GM19467 (cell line): ENCODE data around the gene SPECC1L.
"Not testable (repeated sequence)": the region's sequence is repeated elsewhere in the genome, so short reads cannot be mapped to it uniquely, and the experiment has no call there.

Experiments
- ATAC-seq: cut with Tn5 transposase; IDR thresholded peaks from one replicate; pipeline ENCODE4 v1.9.1; 2021; ENCODE audit warnings: mild to moderate bottlenecking, moderate library complexity; ENCODE audit not compliant: unreplicated experiment

Gene SPECC1L, protein sequence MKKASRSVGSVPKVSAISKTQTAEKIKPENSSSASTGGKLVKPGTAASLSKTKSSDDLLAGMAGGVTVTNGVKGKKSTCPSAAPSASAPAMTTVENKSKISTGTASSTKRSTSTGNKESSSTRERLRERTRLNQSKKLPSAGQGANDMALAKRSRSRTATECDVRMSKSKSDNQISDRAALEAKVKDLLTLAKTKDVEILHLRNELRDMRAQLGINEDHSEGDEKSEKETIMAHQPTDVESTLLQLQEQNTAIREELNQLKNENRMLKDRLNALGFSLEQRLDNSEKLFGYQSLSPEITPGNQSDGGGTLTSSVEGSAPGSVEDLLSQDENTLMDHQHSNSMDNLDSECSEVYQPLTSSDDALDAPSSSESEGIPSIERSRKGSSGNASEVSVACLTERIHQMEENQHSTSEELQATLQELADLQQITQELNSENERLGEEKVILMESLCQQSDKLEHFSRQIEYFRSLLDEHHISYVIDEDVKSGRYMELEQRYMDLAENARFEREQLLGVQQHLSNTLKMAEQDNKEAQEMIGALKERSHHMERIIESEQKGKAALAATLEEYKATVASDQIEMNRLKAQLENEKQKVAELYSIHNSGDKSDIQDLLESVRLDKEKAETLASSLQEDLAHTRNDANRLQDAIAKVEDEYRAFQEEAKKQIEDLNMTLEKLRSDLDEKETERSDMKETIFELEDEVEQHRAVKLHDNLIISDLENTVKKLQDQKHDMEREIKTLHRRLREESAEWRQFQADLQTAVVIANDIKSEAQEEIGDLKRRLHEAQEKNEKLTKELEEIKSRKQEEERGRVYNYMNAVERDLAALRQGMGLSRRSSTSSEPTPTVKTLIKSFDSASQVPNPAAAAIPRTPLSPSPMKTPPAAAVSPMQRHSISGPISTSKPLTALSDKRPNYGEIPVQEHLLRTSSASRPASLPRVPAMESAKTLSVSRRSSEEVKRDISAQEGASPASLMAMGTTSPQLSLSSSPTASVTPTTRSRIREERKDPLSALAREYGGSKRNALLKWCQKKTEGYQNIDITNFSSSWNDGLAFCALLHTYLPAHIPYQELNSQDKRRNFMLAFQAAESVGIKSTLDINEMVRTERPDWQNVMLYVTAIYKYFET

DNA sequence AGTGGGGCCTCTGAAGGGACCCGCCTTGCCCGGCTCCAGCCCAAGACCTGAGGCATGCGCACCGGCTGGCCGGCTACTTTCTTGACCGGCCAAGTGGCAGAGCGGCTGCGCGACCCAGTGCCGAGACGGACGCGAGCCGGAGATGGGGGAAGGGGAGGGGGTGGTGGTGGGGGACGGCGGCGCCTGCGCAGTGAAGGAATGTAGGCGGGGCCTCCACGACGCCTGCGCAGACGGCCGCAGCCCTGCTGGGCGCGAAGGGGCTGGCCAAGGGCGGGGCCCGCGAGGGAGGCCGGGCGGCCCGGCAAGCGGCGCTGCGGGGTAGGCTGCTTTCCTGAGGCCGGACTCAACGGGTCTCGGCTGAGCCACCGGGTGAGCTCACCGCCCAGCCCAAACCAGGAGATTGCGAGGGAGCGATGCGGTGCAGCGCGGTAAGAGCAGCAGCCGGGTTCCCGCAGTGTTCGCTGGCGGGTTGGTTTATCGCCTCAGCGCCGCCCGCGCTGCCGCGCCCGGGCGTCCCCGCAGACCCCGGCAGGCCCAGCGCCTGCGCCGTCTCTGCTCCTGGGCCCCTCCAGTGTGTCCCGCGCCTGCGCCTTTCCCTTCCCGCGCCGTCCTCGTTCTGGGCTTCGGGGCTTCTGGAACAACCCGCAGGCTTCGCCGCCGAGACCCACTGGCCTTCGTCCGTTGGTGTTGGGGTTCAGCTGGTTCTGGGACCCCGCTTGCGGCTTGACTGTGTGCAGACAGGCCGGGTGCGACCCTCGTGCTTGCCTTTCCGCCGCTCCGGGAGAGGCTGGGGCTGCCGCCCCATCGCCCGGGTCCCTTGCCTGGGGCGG is at the start of gene SPECC1L:
Gene SPECC1L, plus strand, starts transcription at position 276 of the 830 bp plus-strand sequence. CDS start 31,401 bp downstream, outside the sequence.
- peak; percentile 78 for ATAC-seq

DNA sequence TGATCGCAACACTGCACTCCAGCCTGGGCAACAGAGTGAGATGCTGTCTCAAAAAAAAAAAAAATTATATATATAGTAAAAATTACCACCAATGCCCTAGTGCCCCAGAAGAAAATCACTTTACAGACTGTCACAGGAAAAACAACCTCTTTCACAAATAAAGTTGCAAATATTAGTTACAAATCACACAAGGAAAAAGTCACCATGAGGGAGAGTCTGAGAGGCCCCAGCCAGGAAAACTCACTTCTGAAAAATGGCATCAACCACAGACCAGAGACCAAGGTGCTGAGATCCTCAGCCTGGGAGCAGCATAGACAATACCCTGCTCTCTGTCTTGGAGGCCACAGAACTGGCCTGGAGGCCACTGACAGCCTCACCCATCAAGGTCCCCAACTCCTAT is 46.2 kb upstream of the SPECC1L start:
- ATAC-seq, result no peak

DNA sequence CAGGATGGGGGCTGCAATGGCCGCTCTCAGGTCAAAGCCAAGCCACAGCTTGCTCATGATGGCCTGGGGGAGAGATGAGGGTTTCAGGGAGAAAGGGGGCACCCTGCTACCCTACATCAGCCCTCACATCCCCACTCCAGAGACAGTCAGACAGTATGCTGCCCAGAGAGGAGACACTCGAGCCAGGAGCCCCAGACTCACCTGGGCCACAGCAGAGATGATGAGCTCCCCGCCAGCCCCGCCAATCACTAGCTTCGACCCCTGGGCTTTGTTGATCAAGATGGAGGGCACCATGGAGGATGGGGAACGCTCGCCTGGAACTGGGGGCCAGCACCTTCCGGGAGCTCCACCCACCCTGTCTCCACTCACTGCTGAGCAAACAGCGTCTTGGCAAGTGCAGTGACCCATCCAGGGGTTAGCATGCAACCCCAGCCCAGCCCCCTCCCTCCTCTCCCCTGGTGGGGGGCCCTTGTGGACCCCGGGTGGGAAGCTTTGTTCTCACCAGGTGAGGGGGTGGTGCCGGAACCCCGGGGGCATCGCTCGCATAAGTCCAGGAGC is 45.5 kb upstream of the SPECC1L start:
- ATAC-seq, result no peak

DNA sequence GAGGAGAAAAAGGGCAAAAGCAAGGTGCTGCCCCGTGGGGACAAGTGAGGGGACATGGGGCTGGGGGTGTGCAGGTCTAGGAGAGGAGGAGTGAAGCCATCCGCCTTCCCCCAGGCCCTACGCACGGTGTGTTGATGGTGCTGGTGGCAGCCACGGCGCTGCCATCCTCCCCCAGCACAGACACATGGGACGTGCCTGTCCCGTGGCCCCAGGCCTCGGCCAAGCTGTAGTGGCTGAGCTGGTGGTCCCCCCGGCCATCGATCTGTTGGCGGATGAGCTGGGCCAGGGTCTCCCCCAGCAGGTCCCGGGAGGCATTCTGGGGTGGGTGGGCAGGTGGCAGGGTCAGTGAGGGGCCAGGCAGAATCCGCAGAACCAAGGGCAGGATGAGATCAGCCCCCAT is 44.7 kb upstream of the SPECC1L start:
- no peak for ATAC-seq

DNA sequence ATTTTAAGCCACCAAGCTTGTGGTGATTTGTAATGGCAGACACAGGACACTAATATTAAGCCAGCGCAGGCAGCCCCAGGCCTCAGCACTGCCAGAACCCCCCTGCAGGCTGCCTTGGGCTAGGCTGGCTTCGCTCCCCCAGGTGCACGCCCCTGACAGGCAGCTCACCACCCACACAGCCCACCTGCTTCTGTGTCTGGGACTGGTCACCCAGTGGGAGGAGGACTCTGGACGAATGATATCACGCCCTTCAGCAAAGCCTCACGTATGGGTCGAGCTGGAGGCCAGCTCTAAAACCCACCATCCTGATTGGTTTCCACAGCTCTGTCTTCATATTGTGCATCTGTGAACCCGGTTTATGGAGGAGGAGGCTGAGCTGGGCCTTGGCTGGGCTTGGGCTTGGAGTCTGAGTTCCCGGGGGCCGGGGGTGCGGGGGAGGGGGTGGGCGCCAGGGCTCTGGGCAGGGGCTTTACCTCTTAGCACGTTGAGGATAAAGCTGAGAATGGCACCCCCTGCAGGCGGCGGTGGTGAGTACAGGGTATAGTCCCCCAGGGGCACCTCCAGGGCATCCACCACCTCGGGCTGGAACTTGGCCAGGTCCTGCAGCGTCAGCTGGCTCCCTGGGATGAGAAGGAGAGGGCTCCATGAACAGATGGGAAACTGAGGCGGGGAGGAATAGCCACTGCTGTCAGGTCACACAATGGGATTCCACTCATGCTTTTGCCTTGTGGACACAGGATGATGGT is 39.5 kb upstream of the SPECC1L start:
- ATAC-seq, result no peak

DNA sequence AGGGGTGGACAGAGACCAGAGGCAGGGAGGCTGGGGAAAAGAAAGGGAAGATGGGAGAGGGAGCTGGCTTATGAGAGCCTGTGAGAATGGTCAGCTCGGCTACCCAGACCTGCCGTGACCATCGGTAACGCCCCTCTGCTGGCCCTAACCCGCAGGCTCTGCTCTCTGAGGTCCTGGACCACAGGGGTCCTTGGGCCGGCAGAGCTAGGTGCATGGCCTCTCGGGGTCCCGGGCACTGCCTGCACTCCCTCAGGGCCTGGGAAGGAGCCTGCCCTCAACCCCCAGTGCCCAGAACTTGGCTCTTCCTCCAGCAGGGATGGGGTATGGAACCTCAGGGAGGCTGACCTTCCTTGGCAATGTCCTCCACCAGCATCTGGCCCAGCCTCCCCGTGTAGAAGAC is 38.9 kb upstream of the SPECC1L start:
- ATAC-seq, result no peak

DNA sequence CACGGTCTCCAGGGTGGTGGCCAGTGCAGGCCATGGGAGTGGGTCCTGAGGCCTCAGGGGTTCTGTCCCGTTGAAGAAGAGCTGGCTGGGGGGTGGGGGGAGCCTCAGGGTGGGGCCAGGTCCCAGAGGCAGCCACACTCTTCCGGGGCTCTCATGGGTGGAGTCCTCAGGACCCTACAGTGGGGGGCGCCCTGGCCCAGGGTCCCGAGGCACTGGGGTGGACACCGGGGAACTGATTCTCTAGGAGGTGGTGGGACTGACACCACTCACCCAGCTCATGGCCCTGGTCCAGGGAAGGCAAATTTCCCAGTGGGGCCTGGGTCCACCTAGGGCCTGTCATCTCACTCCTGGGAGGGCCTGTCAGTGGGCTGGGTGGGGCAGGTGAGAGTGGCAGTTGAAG is 38.5 kb upstream of the SPECC1L start:
- ATAC-seq, result no peak

DNA sequence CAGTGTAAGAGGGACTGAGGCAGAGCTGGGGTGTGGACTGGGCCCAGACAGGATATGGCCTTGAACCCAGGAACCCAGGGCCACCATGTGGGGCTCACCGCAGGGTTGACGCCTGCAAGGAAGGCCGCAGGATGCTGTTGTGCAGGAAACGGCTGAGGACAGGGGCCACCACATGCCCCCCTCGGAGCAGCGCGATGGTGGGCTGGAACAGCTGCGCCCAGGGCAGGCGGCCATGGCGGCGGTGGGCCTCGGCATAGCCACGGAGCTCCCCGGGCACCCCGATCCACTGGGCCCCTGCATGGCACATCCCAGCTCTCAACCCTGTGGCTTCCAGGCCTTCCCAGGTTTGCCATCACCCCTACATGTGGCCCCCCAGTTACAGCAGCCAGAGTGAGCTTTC is 37.9 kb upstream of the SPECC1L start:
- ATAC-seq, result no peak

DNA sequence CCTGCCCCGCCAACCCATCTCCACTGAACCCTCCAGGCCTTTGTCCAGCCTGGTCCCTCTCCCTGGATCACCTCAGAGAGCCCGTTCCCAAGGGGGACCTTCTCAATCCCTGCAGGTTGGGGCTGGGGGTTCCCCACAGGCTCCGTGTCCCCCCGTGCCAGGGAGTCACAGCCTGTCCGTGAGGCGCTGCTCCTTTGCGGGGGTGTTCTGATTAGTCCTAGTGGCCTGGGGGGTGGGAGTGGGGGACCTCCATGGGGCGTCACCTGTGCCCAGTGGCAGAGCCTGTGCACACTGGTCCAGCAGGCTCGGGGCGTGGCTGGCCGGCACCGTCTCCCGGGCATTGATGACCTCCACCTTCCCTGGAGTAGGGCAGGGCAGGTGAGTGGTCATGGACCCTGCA is 37.4 kb upstream of the SPECC1L start:
- no peak for ATAC-seq

DNA sequence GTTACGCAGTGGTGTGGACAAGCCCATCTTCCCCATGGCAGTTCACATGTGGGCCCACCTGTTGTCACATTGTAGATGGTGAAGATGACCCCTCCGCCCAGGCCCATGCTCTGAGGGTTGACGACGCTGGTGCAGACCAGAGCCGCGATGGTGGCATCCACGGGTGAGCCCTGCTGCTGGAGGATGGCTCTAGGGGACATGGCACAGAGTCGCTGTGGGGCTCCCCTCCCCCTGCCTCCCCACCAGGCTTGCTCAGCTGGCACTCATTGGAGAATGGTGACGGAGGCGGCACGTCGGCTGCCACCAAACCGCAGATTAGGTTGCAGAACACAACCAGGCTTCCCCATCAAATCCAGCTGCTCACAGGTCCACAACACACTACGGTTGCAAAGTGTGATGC is 36.8 kb upstream of the SPECC1L start:
- no peak for ATAC-seq

DNA sequence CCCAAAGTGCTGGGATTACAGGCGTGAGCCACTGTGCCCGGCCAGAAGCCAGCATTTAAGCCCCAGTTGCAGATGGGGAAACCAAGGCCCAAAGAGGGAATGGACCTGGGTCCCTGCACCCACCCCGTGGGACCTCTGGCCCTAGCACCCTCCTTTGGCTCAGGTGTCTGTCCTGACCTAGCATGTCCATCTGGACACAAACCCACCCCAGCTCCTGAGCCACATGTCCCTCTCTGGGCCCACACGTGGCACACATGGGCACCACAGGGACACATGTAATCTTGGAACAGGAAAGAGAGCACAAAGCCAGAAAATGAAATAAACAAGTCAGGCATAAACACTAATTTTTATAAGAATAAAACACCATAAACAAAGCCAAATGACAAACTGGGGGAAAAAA is 35.3 kb upstream of the SPECC1L start:
- no peak for ATAC-seq

DNA sequence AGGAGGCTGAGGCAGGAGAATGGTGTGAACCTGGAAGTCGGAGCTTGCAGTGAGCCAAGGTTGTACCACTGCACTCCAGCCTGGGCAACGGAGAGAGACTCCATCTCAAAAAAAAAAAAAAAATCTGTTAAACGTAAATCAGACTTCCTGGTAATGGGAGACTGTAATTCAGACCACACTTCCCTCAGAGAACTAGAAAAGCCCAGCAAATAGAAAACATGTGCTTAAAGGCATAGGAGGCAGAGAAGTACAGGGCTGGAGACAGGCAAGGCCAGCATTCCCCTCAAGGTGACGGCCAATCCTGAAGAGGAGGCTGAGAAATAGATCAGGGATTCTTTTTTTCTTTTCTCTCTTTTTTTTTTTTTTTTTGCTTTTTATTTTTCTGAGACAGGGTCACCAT is 34.0 kb upstream of the SPECC1L start:
- no peak for ATAC-seq

DNA sequence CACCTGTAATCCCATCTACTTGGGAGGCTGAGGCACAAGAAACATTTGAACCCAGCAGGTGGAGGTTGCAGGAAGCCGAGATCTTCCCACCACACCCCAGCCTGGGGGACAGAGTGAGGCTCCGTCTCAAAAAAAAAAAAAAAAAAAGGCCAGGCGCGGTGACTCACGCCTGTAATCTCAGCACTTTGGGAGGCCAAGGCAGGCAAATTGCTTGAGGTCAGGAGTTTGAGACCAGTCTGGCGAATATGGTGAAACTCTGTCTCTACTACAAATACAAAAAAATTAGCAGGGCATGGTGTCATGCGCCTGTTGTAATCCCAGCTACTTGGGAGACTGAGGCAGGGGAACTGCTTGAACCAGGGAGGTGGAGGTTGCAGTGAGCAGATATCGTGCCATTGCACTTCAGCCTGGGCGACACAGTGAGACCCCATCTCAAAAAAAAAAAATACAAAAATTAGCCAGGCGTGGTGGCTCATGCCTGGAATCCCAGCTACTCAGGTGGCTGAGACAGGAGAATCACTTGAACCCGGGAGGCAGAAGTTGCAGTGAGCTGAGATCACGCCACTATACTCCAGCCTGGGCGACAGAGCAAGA is 32.4 kb upstream of the SPECC1L start:
- ATAC-seq, result not testable (repeated sequence)

DNA sequence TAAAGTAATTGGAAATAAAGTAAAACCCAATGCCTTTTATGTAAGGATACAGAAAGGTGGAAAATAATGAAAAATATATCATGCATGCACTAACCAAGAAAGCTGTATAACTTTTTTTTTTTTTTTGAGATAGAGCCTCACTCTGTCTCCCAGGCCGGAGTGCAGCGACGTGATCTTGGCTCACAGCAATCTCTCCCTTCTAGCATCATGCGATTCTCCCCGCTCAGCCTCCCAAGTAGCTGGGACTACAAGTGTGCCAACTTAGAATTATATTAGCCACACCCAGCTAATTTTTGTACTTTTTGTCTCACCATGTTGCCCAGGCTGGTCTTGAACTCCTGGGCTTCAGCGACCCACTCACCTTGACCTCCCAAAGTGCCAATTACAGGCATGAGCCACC is 30.2 kb upstream of the SPECC1L start:
- ATAC-seq, result no peak

DNA sequence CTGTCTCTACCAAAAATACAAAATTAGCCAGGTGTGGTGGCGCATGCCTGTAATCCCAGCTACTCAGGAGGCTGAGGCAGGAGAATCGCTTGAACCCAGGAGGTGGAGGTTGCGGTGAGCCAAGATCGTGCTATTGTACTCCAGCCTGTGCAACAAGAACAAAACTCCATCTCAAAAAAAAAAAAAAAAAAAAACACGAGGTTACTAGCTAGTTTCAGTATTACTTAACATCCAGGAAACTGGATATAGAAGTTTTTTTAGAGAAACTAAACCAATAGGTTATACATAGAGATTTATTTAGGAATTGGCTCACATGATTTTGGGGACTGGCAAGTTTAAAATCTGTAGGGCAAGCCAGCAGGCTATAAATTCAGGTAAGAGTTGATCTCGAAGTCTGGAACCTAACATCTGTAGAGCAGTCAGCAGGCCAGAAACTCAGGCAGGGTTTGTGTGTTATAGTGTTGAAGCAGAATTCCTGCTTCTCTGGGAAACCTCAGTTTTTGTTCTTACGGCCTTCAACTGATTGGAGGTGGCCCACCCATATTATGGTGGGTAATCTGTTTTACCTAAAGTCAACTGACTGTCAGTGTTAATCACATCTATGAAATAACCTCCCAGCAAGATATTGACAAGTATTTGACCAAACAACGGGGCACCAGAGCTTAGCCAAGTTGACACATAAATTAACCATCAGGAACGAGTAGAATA is 29.5 kb upstream of the SPECC1L start:
- ATAC-seq, result not testable (repeated sequence)

DNA sequence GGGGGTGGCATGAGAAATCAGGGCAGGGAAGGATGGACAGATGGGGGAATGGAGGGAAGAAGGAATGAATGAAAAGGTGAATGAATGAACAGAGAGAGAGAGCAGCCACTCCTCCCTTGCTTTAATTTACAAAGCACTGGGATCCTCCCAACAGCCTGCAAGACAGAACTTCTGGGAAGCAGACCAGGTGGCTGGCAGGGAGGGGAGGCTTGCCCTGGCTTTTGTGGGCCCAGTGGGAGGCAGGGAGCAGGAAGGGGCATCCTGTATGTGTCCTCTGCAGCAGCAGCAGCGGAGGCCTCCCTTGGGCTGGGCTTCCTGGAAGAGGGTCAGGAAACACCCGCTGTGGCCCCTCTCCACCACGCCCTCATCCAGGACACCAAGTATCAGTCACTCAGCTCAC is 27.2 kb upstream of the SPECC1L start:
- not testable (repeated sequence) for ATAC-seq

DNA sequence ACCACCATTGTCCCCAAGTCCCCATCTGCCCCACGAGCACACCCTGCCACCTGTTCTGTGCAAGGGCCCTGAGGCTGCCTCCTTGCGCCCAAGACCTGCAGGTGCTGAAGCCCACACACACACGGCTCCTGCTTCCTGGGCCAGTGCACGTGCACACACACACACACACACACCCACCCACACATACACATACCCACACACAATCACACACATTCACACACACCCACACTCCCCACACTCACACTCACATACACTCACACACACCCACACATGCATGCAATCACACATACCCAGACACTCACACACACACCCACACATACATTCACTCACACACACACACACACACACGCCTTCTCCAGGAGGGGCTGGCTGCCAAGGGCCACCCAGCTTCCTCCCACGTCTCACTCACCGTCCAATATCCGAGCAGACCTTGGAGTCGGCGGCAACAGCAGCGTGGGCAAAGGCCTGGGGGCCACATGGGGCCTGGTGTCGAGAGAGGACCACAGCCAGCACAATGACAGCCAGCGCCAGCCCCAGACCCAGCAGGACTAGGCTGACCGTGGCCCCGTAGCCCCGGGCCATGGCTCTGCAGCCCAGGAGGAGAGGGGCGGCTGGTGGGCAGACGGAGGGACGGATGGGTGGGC is 26.4 kb upstream of the SPECC1L start:
- no peak for ATAC-seq

DNA sequence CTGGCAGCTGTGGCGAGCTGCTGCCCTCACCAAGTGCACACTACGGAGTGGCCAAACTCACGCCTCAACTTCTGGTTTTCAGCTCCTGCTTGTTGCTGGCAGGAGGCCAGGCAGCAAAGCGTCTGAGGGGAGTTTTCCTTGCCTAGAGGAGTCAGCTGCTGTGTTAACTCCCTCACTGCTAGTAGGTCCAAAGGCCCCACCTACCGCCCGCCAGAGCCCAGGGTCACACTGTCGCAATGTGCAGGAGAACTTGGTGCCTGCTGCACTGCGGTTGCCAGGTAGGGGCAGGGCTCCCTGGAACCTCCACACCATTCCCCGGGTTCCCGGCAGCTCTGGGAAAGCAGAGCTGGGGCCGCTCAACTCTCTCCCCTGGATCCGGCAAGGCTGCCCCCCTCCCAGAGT is 25.6 kb upstream of the SPECC1L start, which contains the start of gene GGT5:
Gene GGT5, minus strand, starts transcription at position 53 of the 402 bp plus-strand sequence. CDS start 357 bp downstream, outside the sequence.
- ATAC-seq, result not testable (repeated sequence)
